Airway epithelial cell (primary cell): ENCODE data around the gene TECR. TPM values are rescaled to one million over a fixed set of nuclear protein-coding genes. Genes with fewer than 3 reads are reported as not detected.

Source experiments
- total RNA-seq: library from RNA; depleted of rRNA; stranded (reverse); fragments of >200 nt; gene quantifications from 2 replicates; pipeline ENCODE4 v1.2.3, GENCODE V29; 2015

TECR gene, protein sequence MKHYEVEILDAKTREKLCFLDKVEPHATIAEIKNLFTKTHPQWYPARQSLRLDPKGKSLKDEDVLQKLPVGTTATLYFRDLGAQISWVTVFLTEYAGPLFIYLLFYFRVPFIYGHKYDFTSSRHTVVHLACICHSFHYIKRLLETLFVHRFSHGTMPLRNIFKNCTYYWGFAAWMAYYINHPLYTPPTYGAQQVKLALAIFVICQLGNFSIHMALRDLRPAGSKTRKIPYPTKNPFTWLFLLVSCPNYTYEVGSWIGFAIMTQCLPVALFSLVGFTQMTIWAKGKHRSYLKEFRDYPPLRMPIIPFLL
- total RNA-seq: 131 and 169 TPM in 2 replicates

DNA sequence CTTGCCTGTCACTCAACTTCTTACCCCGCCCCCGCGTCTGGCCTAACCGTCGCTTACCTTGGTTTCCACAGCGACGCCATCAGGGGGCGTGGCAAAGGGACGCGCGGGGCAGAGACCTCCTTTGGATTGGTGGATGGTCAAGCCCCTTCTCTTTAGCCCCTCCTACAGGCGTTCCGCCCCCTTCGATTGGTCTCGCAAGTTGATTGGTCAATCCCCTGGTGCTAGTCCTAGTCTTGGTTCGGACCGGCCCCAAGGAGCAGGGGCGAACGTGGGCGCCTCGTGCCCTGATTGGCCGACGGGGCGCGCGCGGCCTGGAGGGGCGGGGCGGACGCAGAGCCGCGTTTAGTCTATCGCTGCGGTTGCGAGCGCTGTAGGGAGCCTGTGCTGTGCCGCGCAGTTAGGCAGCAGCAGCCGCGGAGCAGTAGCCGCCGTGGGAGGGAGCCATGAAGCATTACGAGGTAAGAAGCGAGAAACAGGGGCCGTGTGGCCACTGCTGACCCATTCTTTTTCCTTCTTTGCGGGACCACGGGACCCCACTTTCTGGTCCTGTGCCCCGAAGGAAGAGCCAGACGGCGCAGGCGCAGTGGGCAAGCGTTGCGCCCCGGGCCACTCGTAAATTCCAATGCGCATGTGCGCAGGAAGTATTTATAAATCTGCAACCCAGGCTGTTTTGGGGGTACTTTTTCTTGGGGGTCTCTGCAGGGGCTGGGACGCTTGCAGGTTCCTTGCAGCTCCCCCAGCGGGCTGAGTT, at the start of gene TECR:
TSS of gene TECR (plus strand) at position 341 of the 751 bp plus-strand sequence. CDS start at position 444, 103 bp downstream.

DNA sequence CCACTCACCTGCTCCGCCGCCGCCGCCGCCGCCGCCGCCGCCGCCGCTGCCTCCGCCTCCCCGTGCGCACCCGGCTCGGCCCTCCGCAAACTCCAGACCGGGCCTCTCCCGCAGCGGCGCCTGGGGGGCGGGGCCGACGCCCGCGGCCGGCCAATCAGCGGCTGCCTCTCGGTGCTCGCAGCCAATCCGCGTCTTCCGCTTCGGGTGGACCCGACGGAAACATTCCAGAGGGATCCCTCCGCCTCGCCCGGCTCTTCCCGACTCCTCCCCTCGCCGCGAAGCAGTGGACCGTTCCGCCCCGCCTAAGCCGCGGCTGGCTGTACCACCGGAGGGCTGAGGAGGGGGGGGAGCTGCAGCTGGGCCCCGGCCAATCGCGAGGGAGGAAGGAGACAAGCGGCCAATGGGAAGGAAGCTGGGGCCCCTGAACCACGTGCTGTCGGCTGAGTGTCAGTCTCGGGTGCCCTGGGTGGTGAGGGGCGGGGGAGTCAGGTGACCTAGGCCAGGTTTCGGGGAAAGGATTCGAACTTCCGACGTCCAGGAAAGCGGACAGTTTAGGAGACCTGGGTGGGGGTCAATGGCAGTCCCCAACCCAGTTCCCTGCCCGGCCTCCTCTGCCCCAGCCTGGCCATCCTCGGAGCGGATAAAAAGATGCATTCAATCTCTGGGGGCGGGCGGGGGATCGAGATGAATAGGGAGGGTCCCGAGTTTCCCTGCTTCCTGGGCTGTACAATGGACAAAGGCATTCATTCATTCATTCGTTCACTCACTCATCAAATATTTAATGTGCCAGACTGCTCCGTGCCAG, 33.2 kb upstream of the TECR start, which contains the start of gene GIPC1:
TSS of gene GIPC1 (minus strand) at position 99 of the 805 bp plus-strand sequence. CDS start 13,151 bp downstream, outside the sequence.

DNA sequence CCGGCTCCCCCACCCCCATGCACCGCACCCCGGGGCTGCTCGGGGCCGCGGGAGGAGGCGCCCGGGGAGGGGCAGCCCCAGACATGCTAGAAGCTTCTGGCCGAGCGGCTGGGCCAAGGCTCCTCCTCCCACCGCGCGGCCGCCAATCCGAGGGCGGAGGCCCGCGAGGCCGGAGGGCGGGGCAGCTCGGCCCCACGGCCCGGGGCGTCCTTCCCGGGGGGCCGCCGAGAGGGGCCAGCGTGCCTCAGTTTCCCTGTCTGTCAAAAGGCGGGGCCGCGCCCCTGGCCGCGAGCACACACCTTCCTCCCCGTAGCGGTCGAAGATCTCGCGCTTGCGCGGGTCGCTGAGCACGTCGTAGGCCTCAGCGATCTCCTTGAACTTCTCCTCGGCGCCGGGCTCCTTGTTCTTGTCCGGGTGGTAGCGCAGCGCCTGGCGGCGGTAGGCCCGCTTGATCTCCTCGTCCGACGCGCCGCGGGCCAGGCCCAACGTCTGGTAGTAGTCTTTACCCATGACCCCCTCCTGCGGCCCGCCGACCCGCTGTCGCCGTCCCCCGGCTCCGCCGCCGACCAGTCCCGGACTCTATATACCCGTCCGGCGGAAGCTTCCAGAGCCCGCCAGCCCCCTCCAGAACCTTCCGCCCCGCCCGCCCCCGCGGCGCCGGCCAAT, 11.4 kb upstream of the TECR start, which contains the start of gene DNAJB1:
TSS of gene DNAJB1 (minus strand) at position 558 of the 666 bp plus-strand sequence. CDS start at position 510, 48 bp downstream.

DNA sequence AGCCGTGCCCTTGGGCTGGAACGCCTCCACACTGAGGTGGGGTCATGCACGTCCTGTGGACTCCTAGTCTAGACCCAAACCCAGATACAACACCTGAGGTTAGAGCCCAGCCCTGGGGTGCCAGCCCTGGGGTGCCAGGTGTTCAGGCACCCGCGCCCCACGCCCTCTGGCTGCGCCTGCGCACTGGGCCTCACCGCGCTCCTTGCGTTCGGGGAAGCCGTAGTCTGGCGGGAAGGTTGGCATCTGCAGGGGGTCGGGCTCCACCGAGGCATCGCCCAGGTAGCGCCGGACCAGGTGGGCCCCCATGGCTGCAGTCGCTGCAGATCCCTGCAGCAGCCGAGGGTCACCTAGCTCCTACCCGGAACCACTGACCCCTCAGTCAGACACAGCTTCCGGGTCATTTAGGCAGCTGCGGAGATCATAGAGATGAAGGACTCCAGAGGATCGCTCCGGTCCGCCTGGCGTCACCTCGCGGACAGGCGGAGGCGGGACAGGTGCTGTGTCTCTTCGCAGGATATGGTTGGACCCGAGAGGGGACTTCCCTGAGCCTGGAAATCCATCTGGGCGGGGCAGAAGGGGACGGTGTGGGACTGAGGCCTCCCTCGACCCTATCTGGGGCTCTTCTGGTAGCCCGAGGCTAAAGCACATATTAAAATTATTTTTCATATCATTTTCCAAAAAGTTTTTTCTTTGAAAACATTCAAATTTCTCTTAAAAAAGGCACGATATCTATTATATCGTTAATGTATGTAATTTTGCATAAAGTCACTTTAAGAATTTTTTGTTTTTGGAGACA, 42.5 kb downstream of the TECR start, which contains the start of gene NDUFB7:
TSS of gene NDUFB7 (minus strand) at position 372 of the 796 bp plus-strand sequence. CDS start at position 306, 66 bp downstream.

DNA sequence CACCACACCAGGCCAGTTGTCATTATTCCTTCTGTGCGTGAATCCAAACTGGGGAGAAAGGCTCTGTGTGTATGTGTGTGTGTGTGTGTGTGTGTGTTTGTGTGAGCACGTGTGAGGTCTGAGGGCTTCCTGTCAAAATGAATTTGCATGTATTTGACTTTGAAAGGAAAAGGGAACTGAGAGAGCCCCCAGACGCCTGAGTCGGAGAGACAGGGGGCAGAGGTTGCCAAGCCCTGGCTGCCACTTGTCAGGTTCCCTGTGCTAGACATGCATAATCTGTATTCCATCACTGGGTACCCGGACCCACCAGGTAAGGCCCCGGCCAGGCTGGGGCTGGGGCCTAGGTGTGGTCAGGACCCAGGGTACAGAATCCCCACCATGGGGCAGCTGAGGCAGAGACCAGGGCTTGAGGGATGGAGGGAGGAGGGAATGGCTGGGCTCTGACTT, 53.5 kb downstream of the TECR start, which contains the start of gene CLEC17A:
TSS of gene CLEC17A (plus strand) at position 191 of the 447 bp plus-strand sequence. CDS start at position 268, 77 bp downstream.

Other genes with a start within 250 kb of the TECR start
- gene ADGRE5, start 148.2 kb upstream of the TECR start, total RNA-seq: 17.6 and 18.6 TPM in 2 replicates
- 111 and 127 TPM in 2 replicates for gene DDX39A, start 110.3 kb upstream of the TECR start, total RNA-seq
- 6.8 and 10.6 TPM in 2 replicates for gene PKN1, start 96.3 kb upstream of the TECR start, total RNA-seq
- gene PTGER1, start 54.2 kb upstream of the TECR start, total RNA-seq: 0.35 and 1.0 TPM in 2 replicates
- gene GIPC1, start 33.5 kb upstream of the TECR start, total RNA-seq: 277 and 285 TPM in 2 replicates
- 165 and 174 TPM in 2 replicates for gene DNAJB1, start 11.2 kb upstream of the TECR start, total RNA-seq
- gene NDUFB7, start 42.5 kb downstream of the TECR start, total RNA-seq: 375 and 385 TPM in 2 replicates
- gene CLEC17A, start 53.5 kb downstream of the TECR start, total RNA-seq: not detected in 2 replicates
- gene ADGRE3, start 145.2 kb downstream of the TECR start, total RNA-seq: not detected in 2 replicates
- gene ZNF333, start 160.5 kb downstream of the TECR start, total RNA-seq: 3.7 and 6.9 TPM in 2 replicates
- gene ADGRE2, start 249.0 kb downstream of the TECR start, total RNA-seq: 3.5 and 6.3 TPM in 2 replicates